HG03432 (cell line): ENCODE measurements around the gene PGRMC1.
"Not testable (repeated sequence)": the region's sequence is repeated elsewhere in the genome, so short reads cannot be mapped to it uniquely, and the experiment has no call there.

Experiments
- ATAC-seq: cut with Tn5 transposase; IDR thresholded peaks from one replicate; pipeline ENCODE4 v1.9.1; 2021; ENCODE audit warnings: mild to moderate bottlenecking, moderate library complexity; ENCODE audit not compliant: unreplicated experiment

PGRMC1 gene

GRCh38 chrX:119231936-119232445 is 4.1 kb upstream of the PGRMC1 start:
- ATAC-seq: no peak

- no peak for ATAC-seq
These were observed 1.0 kb upstream of the PGRMC1 start for GRCh38 chrX:119235051-119235511.

- ATAC-seq: peak; percentile 34
These were observed 807 bp downstream of the PGRMC1 start for GRCh38 chrX:119236623-119237561.

- ATAC-seq: no peak
These were observed 1.5 kb downstream of the PGRMC1 start for GRCh38 chrX:119237562-119237942.

GRCh38 chrX:119238557-119238956 is 2.5 kb downstream of the PGRMC1 start:
- ATAC-seq: no peak

- ATAC-seq: no peak
These were observed 4.3 kb downstream of the PGRMC1 start for GRCh38 chrX:119240356-119240755.

- no peak for ATAC-seq
These were observed 11.6 kb downstream of the PGRMC1 start for GRCh38 chrX:119247702-119248101.

GRCh38 chrX:119249891-119250290 is 13.8 kb downstream of the PGRMC1 start:
- ATAC-seq: no peak

- ATAC-seq: no peak
These were observed 15.3 kb downstream of the PGRMC1 start for GRCh38 chrX:119251386-119251785.

GRCh38 chrX:119252716-119253115 is 16.6 kb downstream of the PGRMC1 start:
- no peak for ATAC-seq

GRCh38 chrX:119266364-119266995 is 30.4 kb downstream of the PGRMC1 start:
- no peak for ATAC-seq

GRCh38 chrX:119267115-119267514 is 31.0 kb downstream of the PGRMC1 start:
- not testable (repeated sequence) for ATAC-seq

- no peak for ATAC-seq
These were observed 36.9 kb downstream of the PGRMC1 start for GRCh38 chrX:119272882-119273419.

GRCh38 chrX:119273420-119274192 is 37.5 kb downstream of the PGRMC1 start:
- ATAC-seq: peak; percentile 84

- not testable (repeated sequence) for ATAC-seq
These were observed 46.3 kb downstream of the PGRMC1 start for GRCh38 chrX:119282347-119282746.

- no peak for ATAC-seq
These were observed 52.9 kb downstream of the PGRMC1 start for GRCh38 chrX:119288890-119289393.

- no peak for ATAC-seq
These were observed 54.4 kb downstream of the PGRMC1 start for GRCh38 chrX:119290476-119290875.

- not testable (repeated sequence) for ATAC-seq
These were observed 55.2 kb downstream of the PGRMC1 start for GRCh38 chrX:119291246-119291645.

GRCh38 chrX:119292445-119292844 is 56.4 kb downstream of the PGRMC1 start:
- no peak for ATAC-seq
